Neural cell (in vitro differentiated cells): ENCODE results near the gene PYDC1.

Source experiments
- CTCF ChIP-seq: fragments of 450-650 bp; IDR thresholded peaks from 2 replicates; pipeline ENCODE4 v1.5.1; 2014; ENCODE audit warnings: antibody characterized with exemption, mild to moderate bottlenecking, moderate library complexity; ENCODE audit not compliant: poor library complexity, severe bottlenecking
- MXI1 ChIP-seq: fragments of 450-650 bp; conservative IDR thresholded peaks from 2 replicates; pipeline ENCODE4 v1.6.1; 2014; ENCODE audit warnings: antibody characterized with exemption, mild to moderate bottlenecking; ENCODE audit not compliant: poor library complexity, severe bottlenecking

DNA sequence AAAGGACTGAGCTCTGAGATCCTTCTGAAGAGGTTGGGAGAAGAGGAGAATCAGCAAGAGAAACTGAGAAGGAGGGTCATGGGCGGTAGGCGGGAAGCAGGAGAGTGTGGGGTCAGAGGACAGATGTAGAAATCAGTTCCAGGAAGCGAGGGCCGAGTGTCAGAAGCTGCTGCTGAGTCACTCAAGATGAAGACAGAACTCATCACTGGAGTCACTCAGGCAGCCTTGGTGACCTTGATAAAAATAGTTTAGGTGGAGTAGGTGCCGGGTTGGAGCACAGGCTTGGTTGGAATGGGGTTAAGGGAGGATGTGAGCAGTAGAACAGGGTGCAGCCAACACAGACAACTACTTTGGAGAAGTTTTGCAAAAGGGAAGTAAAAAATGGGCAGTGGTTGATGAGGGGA is 36.7 kb upstream of the PYDC1 start:
- TF ChIP-seq CTCF = no peak
- no peak for TF ChIP-seq MXI1
